Pancreas (tissue), 10 donors: ENCODE measurements around the gene ITGA8. TPM values are rescaled to one million over a fixed set of nuclear protein-coding genes. Genes with fewer than 3 reads are reported as not detected.

Source experiments
- ATAC-seq, 4 donors: fragments of 200-7000 bp; cut with Tn5 transposase; one replicate each; pipeline versions ENCODE4 v1.8.0 to v1.9.1; 2020; ENCODE audit warnings: mild to moderate bottlenecking in 4 of 4, moderate library complexity in 4 of 4
- DNase-seq, 6 donors: peaks; one replicate each; pipeline ENCODE4 v3.0.0-alpha.2; 2020
- FAIRE-seq: peaks from 2 replicates; lab custom pipeline; 2012; peaks lifted over from hg19 to GRCh38; lab: Jason Lieb, UNC
- H3K27ac ChIP-seq, 4 donors: fragments of 200-600 bp; sonication (generic); 1 replicate in 3 of 4; 2 replicates in 1 of 4; pipeline versions ENCODE4 v1.5.0 to v1.8.0; 2020
- H3K27me3 ChIP-seq, 4 donors: fragments of 200-600 bp; one replicate each; pipeline ENCODE4 v1.8.0; 2021
- H3K36me3 ChIP-seq, 3 donors: fragments of 200-600 bp; sonication (generic) in 1 of 3; one replicate each; pipeline versions ENCODE4 v1.5.0 to v1.8.0; 2020 to 2021
- H3K4me1 ChIP-seq, 3 donors: fragments of 200-600 bp; one replicate each; pipeline ENCODE4 v1.8.0; 2021
- H3K4me3 ChIP-seq, 4 donors: fragments of 200-600 bp; sonication (generic) in 2 of 4; one replicate each; pipeline versions ENCODE4 v1.5.0 to v1.8.0; 2020 to 2021
- H3K9me3 ChIP-seq, 4 donors: fragments of 200-600 bp; one replicate each; pipeline ENCODE4 v1.8.0; 2021
- CTCF ChIP-seq, 4 donors: fragments of 200-600 bp; sonication (generic) in 3 of 4; IDR thresholded peaks; one replicate each; pipeline versions ENCODE4 v1.5.0 to v1.8.0; 2021; ENCODE audit warnings: antibody characterized with exemption in 4 of 4
- WGBS, 2 donors: extraction: QIAGEN DNeasy Blood & Tissue Kit; methylation state at CpG; one replicate each; pipeline ENCODE4 v1.1.7; 2013; 5-methylcytosine and 5-hydroxymethylcytosine counted together
- intact Hi-C, 3 donors: fragments of 100-400 bp; cut with DNase I; formaldehyde crosslinking; loops; one replicate each; pipeline versions ENCODE4 v1.11.1 to v1.14.2; 2022
- polyA plus RNA-seq, 2 donors: library from polyadenylated mRNA; stranded (reverse); fragments of 200-250 nt; gene quantifications; one replicate each; pipeline ENCODE4 v1.2.3, GENCODE V29; 2013
- total RNA-seq, 6 donors: library from RNA; stranded (reverse); fragmentation: NEBNext Ultra II Directional in 4 of 6; extraction: Animal tissue kit (Norgen Biotek cat#: 25700) in 4 of 6; gene quantifications; one replicate each; pipeline versions ENCODE4 v1.2.1 to v1.2.4, GENCODE V29; 2021 to 2023
- donor health status: healthy with polysubstance abuse.
- donor health status: DM: no; HTN: no; CAD: no; lungs with moderate emphysema.
- donor health status: DM: no; HTN: no; CAD: no.
- donor health status: control.
- donor health status: control.
- donor health status: Bipolar disorder and iron deficiency.
- donor health status: DM: yes; HTN: yes; CAD: no.
- donor health status: DM: no; HTN: no; CAD: no.
- donor health status: DM: no; HTN: no; CAD: no.
- donor health status: DM: yes; HTN: yes; CAD: no.

ITGA8 gene
- total and polyA plus RNA-seq, 8 donors: 0.12 to 1.1 (median 0.52) TPM

- no peak for DNase-seq
- Histone ChIP-seq H3K27me3 (no peaks in the 10 kb centered on the region), H3K9me3 (no peaks in the 10 kb centered on the region), H3K4me1 (no peaks in the 10 kb centered on the region), H3K36me3 (no peaks in the 10 kb centered on the region), H3K4me3 (no peak overlapping the region), H3K27ac (no peak overlapping the region)
- TF ChIP-seq CTCF (IDR thresholded peaks at IDR 0.05): no peak
- WGBS, 2 donors: 56 to 63% methylated on average over 3 of the region's 3 CpGs
- intact Hi-C loops: no loop called here
- no peak for FAIRE-seq
- no peak for ATAC-seq
Observed at GRCh38 chr10:15747632-15748031, 27.9 kb upstream of the ITGA8 start.

- DNase-seq (no peak), FAIRE-seq (no peak), ATAC-seq (no peak)
- 91 to 94% methylated on average over 1 of the region's 1 CpG for WGBS, 2 donors
- Histone ChIP-seq H3K4me1 (no peaks in the 10 kb centered on the region), H3K27ac (no peak overlapping the region), H3K27me3 (no peaks in the 10 kb centered on the region), H3K36me3 (no peaks in the 10 kb centered on the region), H3K9me3 (no peaks in the 10 kb centered on the region), H3K4me3 (no peak overlapping the region)
- intact Hi-C loops: no loop called here
- TF ChIP-seq CTCF (IDR thresholded peaks at IDR 0.05): no peak
Observed at GRCh38 chr10:15745751-15746150, 26.0 kb upstream of the ITGA8 start.

GRCh38 chr10:15744217-15744865 lies 24.6 kb upstream of the ITGA8 start:
- Histone ChIP-seq H3K4me1 (no peaks in the 10 kb centered on the region), H3K27ac (no peak overlapping the region), H3K27me3 (no peaks in the 10 kb centered on the region), H3K4me3 (no peak overlapping the region), H3K36me3 (no peaks in the 10 kb centered on the region), H3K9me3 (no peaks in the 10 kb centered on the region)
- peak in 2 of 4 donors; percentile 17 to 37 for TF ChIP-seq CTCF (IDR thresholded peaks at IDR 0.05)
- DNase-seq (peak in 2 of 6 donors; percentile 18 to 25), ATAC-seq (peak in 2 of 4 donors; percentile 16 to 47), FAIRE-seq (no peak)
- intact Hi-C loops: no loop called here
- WGBS, 2 donors: 33 to 34% methylated on average over 7 of the region's 7 CpGs

- H3K36me3 ChIP-seq: no peaks in the 10 kb centered on the region
- no peak for ATAC-seq
- 59 to 65% methylated on average over 2 of the region's 2 CpGs for WGBS, 2 donors
- no peak for FAIRE-seq
- no peaks in the 10 kb centered on the region for H3K27me3 ChIP-seq
- DNase-seq: no peak
- TF ChIP-seq CTCF (IDR thresholded peaks at IDR 0.05): no peak
- intact Hi-C loops: no loop called here
- no peaks in the 10 kb centered on the region for H3K4me1 ChIP-seq
- no peak overlapping the region for H3K27ac ChIP-seq
- H3K4me3 ChIP-seq: no peak overlapping the region
- no peaks in the 10 kb centered on the region for H3K9me3 ChIP-seq
Observed at GRCh38 chr10:15743443-15743842, 23.7 kb upstream of the ITGA8 start.

- intact Hi-C loops: no loop called here
- no peak overlapping the region for H3K27ac ChIP-seq
- no peaks in the 10 kb centered on the region for H3K4me1 ChIP-seq
- ATAC-seq (no peak), DNase-seq (no peak), FAIRE-seq (no peak)
- no peaks in the 10 kb centered on the region for H3K36me3 ChIP-seq
- no peaks in the 10 kb centered on the region for H3K27me3 ChIP-seq
- WGBS, 2 donors: 80 to 81% methylated on average over 3 of the region's 3 CpGs
- no peak for TF ChIP-seq CTCF (IDR thresholded peaks at IDR 0.05)
- no peaks in the 10 kb centered on the region for H3K9me3 ChIP-seq
- H3K4me3 ChIP-seq: no peak overlapping the region
Observed at GRCh38 chr10:15742836-15743235, 23.1 kb upstream of the ITGA8 start.
